ENCODE measurements around the gene SLC9A8.
"Not testable (repeated sequence)": the region's sequence is repeated elsewhere in the genome, so short reads cannot be mapped to it uniquely, and the experiment has no call there.

Gene SLC9A8

GRCh38 chr20:49794336-49795134 lies 18.1 kb upstream of the SLC9A8 start:
- peak overlapping the region; percentile 16 for H3K27ac Mint-ChIP-seq
- ATAC-seq (replicated peaks) (peak; percentile 95 to 96), DNase-seq (peak; percentile 39)
- H3K9me3 Mint-ChIP-seq = peaks cover 0 to 2% of the 10 kb centered on the region in 2 donors
- H3K36me3 Mint-ChIP-seq = peaks cover 2 to 3% of the 10 kb centered on the region in 2 donors
- peak overlapping the region in 1 of 2 donors; percentile 0 for H3K4me3 Mint-ChIP-seq
- peaks cover 0 to 5% of the 10 kb centered on the region in 2 donors for H3K27me3 Mint-ChIP-seq
- H3K4me1 Mint-ChIP-seq = peaks cover 37 to 72% of the 10 kb centered on the region in 2 donors

- H3K27me3 Mint-ChIP-seq = peaks cover 0 to 5% of the 10 kb centered on the region in 2 donors
- ATAC-seq (replicated peaks) (no peak), DNase-seq (no peak)
- peaks cover 0 to 2% of the 10 kb centered on the region in 2 donors for H3K9me3 Mint-ChIP-seq
- H3K27ac Mint-ChIP-seq = peak overlapping the region; percentile 16
- H3K4me1 Mint-ChIP-seq = peaks cover 35 to 72% of the 10 kb centered on the region in 2 donors
- peaks cover 2 to 3% of the 10 kb centered on the region in 2 donors for H3K36me3 Mint-ChIP-seq
- peak overlapping the region in 1 of 2 donors; percentile 0 for H3K4me3 Mint-ChIP-seq
Observed at GRCh38 chr20:49795135-49795424, 17.5 kb upstream of the SLC9A8 start.

- Mint-ChIP-seq H3K4me3 (no peak overlapping the region), H3K36me3 (peaks cover 2 to 3% of the 10 kb centered on the region in 2 donors), H3K27me3 (peaks cover 0 to 4% of the 10 kb centered on the region in 2 donors), H3K9me3 (peaks cover 0 to 2% of the 10 kb centered on the region in 2 donors), H3K4me1 (peaks cover 33 to 74% of the 10 kb centered on the region in 2 donors), H3K27ac (no peak overlapping the region)
- ATAC-seq (replicated peaks) (no peak), DNase-seq (no peak)
Observed at GRCh38 chr20:49796600-49797343, 15.9 kb upstream of the SLC9A8 start.

GRCh38 chr20:49797344-49797615 lies 15.3 kb upstream of the SLC9A8 start:
- Mint-ChIP-seq H3K9me3 (no peaks in the 10 kb centered on the region), H3K4me3 (no peak overlapping the region), H3K27me3 (no peaks in the 10 kb centered on the region), H3K4me1 (peaks cover 33 to 74% of the 10 kb centered on the region in 2 donors), H3K27ac (no peak overlapping the region), H3K36me3 (peaks cover 0 to 3% of the 10 kb centered on the region in 2 donors)
- DNase-seq (no peak), ATAC-seq (replicated peaks) (no peak)

- Mint-ChIP-seq H3K27ac (no peak overlapping the region), H3K4me3 (no peak overlapping the region), H3K36me3 (peaks cover 0 to 3% of the 10 kb centered on the region in 2 donors), H3K27me3 (no peaks in the 10 kb centered on the region), H3K4me1 (peaks cover 39 to 72% of the 10 kb centered on the region in 2 donors), H3K9me3 (no peaks in the 10 kb centered on the region)
- ATAC-seq (replicated peaks) (no peak), DNase-seq (no peak)
Observed at GRCh38 chr20:49798718-49799117, 13.9 kb upstream of the SLC9A8 start.

DNA sequence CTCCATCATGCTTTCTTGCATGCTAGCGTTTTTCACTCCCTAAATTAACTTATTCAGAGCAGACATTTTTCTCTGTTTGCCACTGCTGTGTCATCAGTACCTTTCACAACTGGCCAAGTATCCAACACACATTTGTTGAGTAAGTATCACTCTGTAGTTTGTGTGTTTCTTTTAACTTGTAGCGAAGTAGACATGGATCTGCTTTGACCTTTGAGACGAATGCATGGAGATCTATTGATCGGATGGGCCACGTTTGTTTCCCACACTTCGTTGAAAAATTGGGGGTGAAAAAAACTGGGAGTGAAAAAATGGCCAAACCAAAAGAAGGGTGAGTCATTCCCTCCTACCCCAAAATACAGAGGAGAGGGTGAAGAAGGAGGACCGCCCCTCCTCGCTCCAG lies 12.9 kb upstream of the SLC9A8 start:
- peaks cover 36 to 69% of the 10 kb centered on the region in 2 donors for H3K4me1 Mint-ChIP-seq
- H3K4me3 Mint-ChIP-seq = no peak overlapping the region

GRCh38 chr20:49803418-49803817 lies 9.2 kb upstream of the SLC9A8 start:
- no peaks in the 10 kb centered on the region for H3K9me3 Mint-ChIP-seq
- DNase-seq (no peak), ATAC-seq (replicated peaks) (no peak)
- H3K4me3 Mint-ChIP-seq = no peak overlapping the region
- peaks cover 48 to 75% of the 10 kb centered on the region in 2 donors for H3K4me1 Mint-ChIP-seq
- peak overlapping the region; percentile 98 for H3K27ac Mint-ChIP-seq
- no peaks in the 10 kb centered on the region for H3K27me3 Mint-ChIP-seq
- H3K36me3 Mint-ChIP-seq = peaks cover 0 to 3% of the 10 kb centered on the region in 2 donors

More for the DNA sequence above, 12.9 kb upstream of the SLC9A8 start:
- ATAC-seq (replicated peaks) (no peak), DNase-seq (no peak)
- H3K27me3 Mint-ChIP-seq = no peaks in the 10 kb centered on the region
- peaks cover 0 to 3% of the 10 kb centered on the region in 2 donors for H3K36me3 Mint-ChIP-seq
- no peak overlapping the region for H3K27ac Mint-ChIP-seq
- H3K9me3 Mint-ChIP-seq = no peaks in the 10 kb centered on the region

- no peak overlapping the region for H3K4me3 Mint-ChIP-seq
- H3K4me1 Mint-ChIP-seq = peaks cover 47 to 78% of the 10 kb centered on the region in 2 donors
- DNase-seq (no peak), ATAC-seq (replicated peaks) (no peak)
- no peaks in the 10 kb centered on the region for H3K9me3 Mint-ChIP-seq
- H3K27me3 Mint-ChIP-seq = no peaks in the 10 kb centered on the region
- H3K27ac Mint-ChIP-seq = peak overlapping the region; percentile 15
- no peaks in the 10 kb centered on the region for H3K36me3 Mint-ChIP-seq
Observed at GRCh38 chr20:49804364-49804763, 8.3 kb upstream of the SLC9A8 start.

- ATAC-seq (replicated peaks) = peak; percentile 20 to 26
- H3K4me3 Mint-ChIP-seq, DNase-seq, H3K36me3 Mint-ChIP-seq, H3K9me3 Mint-ChIP-seq, H3K27me3 Mint-ChIP-seq: not testable (repeated sequence)
- H3K4me1 Mint-ChIP-seq = peaks cover 47 to 78% of the 10 kb centered on the region in 2 donors
- peak overlapping the region; percentile 20 for H3K27ac Mint-ChIP-seq
Observed at GRCh38 chr20:49805224-49805876, 7.3 kb upstream of the SLC9A8 start.

- Mint-ChIP-seq H3K36me3 (peaks cover 0 to 10% of the 10 kb centered on the region in 2 donors), H3K4me1 (peaks cover 45 to 78% of the 10 kb centered on the region in 2 donors), H3K9me3 (peaks cover 3 to 5% of the 10 kb centered on the region in 2 donors), H3K27me3 (no peaks in the 10 kb centered on the region), H3K27ac (no peak overlapping the region), H3K4me3 (no peak overlapping the region)
- ATAC-seq (replicated peaks) = no peak
- no peak for DNase-seq
Observed at GRCh38 chr20:49808753-49809152, 3.9 kb upstream of the SLC9A8 start.

- DNase-seq (no peak), ATAC-seq (replicated peaks) (no peak)
- H3K27me3 Mint-ChIP-seq = no peaks in the 10 kb centered on the region
- H3K36me3 Mint-ChIP-seq = peaks cover under 1 to 17% of the 10 kb centered on the region in 2 donors
- peaks cover 51 to 81% of the 10 kb centered on the region in 2 donors for H3K4me1 Mint-ChIP-seq
- peaks cover 3 to 5% of the 10 kb centered on the region in 2 donors for H3K9me3 Mint-ChIP-seq
- H3K4me3 Mint-ChIP-seq = no peak overlapping the region
- H3K27ac Mint-ChIP-seq = peak overlapping the region; percentile 47
Observed at GRCh38 chr20:49809803-49810359, 2.7 kb upstream of the SLC9A8 start.

DNA sequence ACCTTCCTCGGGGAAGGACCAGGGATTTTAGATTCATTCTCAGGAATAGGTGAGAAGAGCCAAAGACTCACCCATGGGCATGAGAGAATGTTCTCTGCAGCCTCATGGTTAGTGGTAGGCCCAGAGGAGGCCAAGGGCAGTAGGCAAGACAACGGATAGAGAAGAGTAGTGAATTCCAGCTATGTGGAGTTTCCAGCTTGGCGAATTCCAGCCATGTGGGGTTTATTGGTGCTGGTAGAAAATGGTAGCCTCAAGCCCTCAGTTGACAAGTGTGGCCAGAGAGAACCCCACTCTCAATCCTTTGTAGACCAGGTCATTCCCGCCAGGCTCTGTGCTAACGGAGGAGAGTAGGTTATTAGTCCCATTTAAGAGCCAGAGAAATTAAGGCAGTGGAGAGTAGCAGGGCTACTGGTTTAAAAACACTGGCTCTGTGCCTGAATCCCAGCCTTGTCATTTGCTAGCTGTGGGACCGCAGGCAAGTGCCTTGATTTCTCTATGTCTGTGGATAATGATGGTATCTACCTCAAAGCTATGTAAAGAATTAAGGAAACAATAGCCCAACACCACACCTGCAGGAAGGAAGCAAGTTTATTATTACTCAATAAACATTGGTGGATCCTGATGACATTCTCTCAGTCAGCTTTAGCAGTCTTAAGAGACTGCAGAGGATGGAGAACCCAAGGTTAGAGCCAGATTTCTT lies 2.0 kb upstream of the SLC9A8 start:
- peaks cover 6 to 24% of the 10 kb centered on the region in 2 donors for H3K36me3 Mint-ChIP-seq
- ATAC-seq (replicated peaks) = no peak
- H3K27me3 Mint-ChIP-seq = no peaks in the 10 kb centered on the region
- DNase-seq = no peak
- peaks cover 3 to 5% of the 10 kb centered on the region in 2 donors for H3K9me3 Mint-ChIP-seq
- H3K4me1 Mint-ChIP-seq = peaks cover 48 to 84% of the 10 kb centered on the region in 2 donors
- peak overlapping the region; percentile 43 for H3K27ac Mint-ChIP-seq
- H3K4me3 Mint-ChIP-seq = no peak overlapping the region

DNA sequence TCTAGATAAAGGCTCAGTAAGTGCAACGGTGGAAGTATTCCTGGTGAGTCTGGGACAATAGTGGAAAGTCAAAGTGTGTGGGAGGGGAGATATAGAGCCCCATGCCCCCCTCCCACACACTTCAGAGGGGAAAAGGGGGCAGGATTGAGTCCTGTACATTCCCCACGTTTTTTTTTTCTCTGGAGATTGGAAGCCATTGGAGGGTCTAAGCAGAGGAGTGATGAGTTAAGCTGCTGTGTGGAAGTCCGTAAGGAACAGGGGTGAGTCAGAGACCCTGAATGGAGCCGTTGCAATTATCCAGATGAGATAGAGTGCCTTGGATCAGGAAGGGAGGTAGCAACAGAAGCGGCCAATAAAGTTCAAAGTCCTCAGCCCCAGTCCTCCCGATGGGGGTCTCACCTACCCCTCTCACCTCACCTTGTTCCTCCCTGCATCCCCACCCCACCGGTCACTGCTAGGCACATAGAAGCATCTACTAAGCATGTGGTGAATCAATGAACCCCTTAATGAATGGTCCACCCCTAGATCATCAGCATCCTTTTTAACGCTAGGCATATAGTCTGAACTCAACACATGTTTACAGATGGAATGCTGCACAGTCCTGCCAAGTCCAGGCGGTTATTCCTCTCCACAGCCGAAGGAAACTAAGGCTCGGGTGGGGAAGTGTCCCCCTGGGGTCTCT lies 662 bp upstream of the SLC9A8 start:
- ATAC-seq (replicated peaks) = peak; percentile 13 to 15
- Mint-ChIP-seq H3K9me3 (peaks cover 3 to 5% of the 10 kb centered on the region in 2 donors), H3K27me3 (no peaks in the 10 kb centered on the region), H3K36me3 (peaks cover 16 to 33% of the 10 kb centered on the region in 2 donors), H3K4me1 (peaks cover 44 to 77% of the 10 kb centered on the region in 2 donors), H3K4me3 (peak overlapping the region; percentile 82 to 96), H3K27ac (peak overlapping the region; percentile 95)
- no peak for DNase-seq

Data from stimulated activated naive B cell treated with anti-CD40 and anti-IgM and Interleukin-4, amounts not matched to agents 10 μg/mL and 1 μg/mL and 100 μg/mL, for 72 hours (primary cell).